MM.1S (cell line): ENCODE data around the gene CCL15.

Experiments used
- CTCF ChIP-seq: fragments of 300-600 bp; sonication (generic); IDR thresholded peaks from 2 replicates; pipeline ENCODE4 v1.5.1; 2016; ENCODE audit warnings: antibody characterized with exemption, low read length, mixed read lengths
- EZH2 ChIP-seq: fragments of 300-600 bp; sonication (generic); optimal IDR thresholded peaks from 2 replicates; pipeline ENCODE3; 2017; ENCODE audit warnings: low read depth, mild to moderate bottlenecking, antibody characterized with exemption, low read length, mixed read lengths
- EZH2phosphoT487 ChIP-seq: fragments of 300-600 bp; sonication (generic); IDR thresholded peaks from 2 replicates; pipeline ENCODE4 v1.6.1; 2018; ENCODE audit warnings: antibody characterized with exemption, low read length

- TF ChIP-seq CTCF, result no peak
- TF ChIP-seq EZH2, result no peak
- no peak for TF ChIP-seq EZH2phosphoT487
These were observed 52.0 kb downstream of the CCL15 start for GRCh38 chr17:35949401-35949800.
